HG02610 (cell line): Measurements from ENCODE around the gene PPP1R12C.

ENCODE experiments used
- ATAC-seq: cut with Tn5 transposase; IDR thresholded peaks from one replicate; pipeline ENCODE4 v1.9.1; 2021; ENCODE audit warnings: mild to moderate bottlenecking, moderate library complexity; ENCODE audit not compliant: unreplicated experiment

The PPP1R12C gene

GRCh38 chr19:55146705-55147273 lies 29.4 kb upstream of the PPP1R12C start:
- ATAC-seq: no peak

- ATAC-seq: no peak
These were observed 28.8 kb upstream of the PPP1R12C start for GRCh38 chr19:55146078-55146704.

GRCh38 chr19:55145232-55145631 lies 27.8 kb upstream of the PPP1R12C start:
- no peak for ATAC-seq

GRCh38 chr19:55141696-55142095 lies 24.3 kb upstream of the PPP1R12C start:
- ATAC-seq: no peak

- ATAC-seq: no peak
These were observed 20.5 kb upstream of the PPP1R12C start for GRCh38 chr19:55137915-55138314.

GRCh38 chr19:55136399-55137102 lies 19.1 kb upstream of the PPP1R12C start:
- ATAC-seq: no peak

- no peak for ATAC-seq
These were observed 17.3 kb upstream of the PPP1R12C start for GRCh38 chr19:55134736-55135135.

- ATAC-seq: no peak
These were observed 16.4 kb upstream of the PPP1R12C start for GRCh38 chr19:55133639-55134444.

- no peak for ATAC-seq
These were observed 15.2 kb upstream of the PPP1R12C start for GRCh38 chr19:55132453-55133129.

GRCh38 chr19:55131421-55131820 lies 14.0 kb upstream of the PPP1R12C start:
- ATAC-seq: no peak

GRCh38 chr19:55119053-55119452 lies 1.6 kb upstream of the PPP1R12C start:
- no peak for ATAC-seq

- ATAC-seq: no peak
These were observed 1.1 kb upstream of the PPP1R12C start for GRCh38 chr19:55118401-55118991.

- peak; percentile 87 for ATAC-seq
These were observed 390 bp upstream of the PPP1R12C start for GRCh38 chr19:55117663-55118391.

- ATAC-seq: no peak
These were observed 1.1 kb downstream of the PPP1R12C start for GRCh38 chr19:55116232-55116858.

GRCh38 chr19:55115446-55116065 lies 1.9 kb downstream of the PPP1R12C start:
- ATAC-seq: no peak

GRCh38 chr19:55114566-55115145 lies 2.8 kb downstream of the PPP1R12C start:
- no peak for ATAC-seq

- ATAC-seq: no peak
These were observed 3.8 kb downstream of the PPP1R12C start for GRCh38 chr19:55113570-55114039.

GRCh38 chr19:55112777-55113569 lies 4.5 kb downstream of the PPP1R12C start:
- no peak for ATAC-seq
